Activated CD4-positive, alpha-beta T cell treated with anti-CD3 and anti-CD28 coated beads, Interleukin-2, Interleukin-4, amounts not matched to agents 100 ng/mL and 50 ng/mL, durations not matched to agents 16 hours and 8 hours (primary cell): ENCODE measurements around the gene GRK4.
A peak's percentile ranks its signal among the peaks of the same experiment; 100 is the strongest.
"Not testable (repeated sequence)": the region's sequence is repeated elsewhere in the genome, so short reads cannot be mapped to it uniquely, and the experiment has no call there.

ENCODE experiments used
- DNase-seq: peaks from one replicate; pipeline ENCODE4 v3.0.0-alpha.2; 2020; ENCODE audit warnings: low spot score

Gene GRK4

DNA sequence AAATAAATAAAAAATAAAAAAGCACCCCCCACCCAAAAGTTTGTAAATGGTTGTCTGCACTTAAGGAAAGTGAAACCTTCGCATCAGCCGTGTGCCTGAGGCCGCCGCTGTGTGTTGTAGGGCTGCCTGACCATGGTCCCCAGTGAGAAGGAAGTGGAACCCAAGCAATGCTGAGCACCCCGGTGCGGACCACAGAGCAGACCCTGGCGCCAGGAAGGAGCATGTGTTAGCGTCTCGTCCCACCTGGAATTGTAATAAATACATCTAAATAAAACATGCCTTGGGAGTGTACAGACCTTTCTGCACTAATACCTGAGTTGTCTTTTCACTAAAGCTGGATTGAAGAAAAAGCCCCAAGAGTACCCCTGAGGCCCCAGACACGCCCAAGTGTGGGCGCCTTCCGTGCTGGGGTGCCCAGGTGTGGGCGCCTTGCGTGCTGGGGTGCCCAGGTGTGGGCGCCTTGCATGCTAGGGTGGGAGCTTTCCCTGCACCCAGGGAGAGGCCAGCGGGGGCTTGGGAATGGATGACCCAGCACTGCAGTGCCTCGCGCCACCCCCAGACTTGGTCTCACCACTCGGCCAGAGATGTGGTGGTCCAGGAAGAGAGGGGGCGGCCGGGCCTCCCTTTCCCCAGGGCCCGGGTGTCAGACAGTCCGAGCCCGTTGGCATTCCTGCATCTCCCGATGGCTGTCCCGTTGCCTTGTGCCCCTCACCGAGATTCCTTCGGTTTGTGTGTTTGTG, 77.3 kb downstream of the GRK4 start:
- no peak for DNase-seq

DNA sequence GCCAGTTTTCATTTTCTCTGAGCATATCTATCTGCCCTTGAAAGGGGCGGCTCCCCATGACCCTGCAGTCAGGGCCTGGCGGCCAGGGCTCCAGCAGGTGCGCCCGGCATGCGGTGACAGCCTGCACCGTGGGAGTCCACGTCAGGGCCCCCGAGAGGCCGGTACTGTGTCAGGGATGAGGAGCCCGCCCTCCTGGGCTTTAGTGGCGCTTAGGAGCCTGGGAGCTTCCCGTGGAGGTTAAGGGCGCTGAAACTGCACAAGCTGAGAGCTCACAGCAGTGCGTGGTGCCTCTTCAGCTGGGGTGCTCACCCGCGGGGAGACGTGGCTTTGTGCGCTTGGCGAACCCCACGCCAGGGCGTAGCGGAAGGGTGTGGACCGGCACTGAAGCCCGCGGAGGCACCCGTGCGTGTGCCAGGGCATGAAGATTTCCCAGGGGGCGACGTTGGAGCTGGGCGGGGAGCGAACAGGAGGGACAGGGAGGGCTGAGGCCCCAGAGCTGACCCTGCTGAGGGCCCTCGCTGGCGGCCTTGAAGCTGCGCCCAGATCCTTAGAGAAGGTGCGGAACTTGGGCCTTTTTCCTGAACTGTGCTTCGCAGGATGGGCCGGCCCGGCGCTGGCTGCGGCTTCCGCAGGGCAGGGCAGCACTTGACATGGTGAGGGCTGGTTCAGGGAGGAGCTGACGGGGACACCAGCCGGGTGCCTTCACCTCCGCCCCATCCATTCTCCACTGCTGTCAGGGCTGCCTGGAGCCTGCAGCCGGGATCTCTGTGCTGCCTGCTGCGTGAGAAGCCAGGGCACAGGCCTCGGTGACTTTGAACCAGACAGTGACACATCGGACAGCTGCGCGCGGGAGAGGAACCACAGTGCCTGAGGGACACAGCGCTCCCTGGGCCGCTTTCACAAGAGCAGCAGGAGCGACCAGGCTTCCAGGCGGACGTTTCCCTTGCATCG, 78.1 kb downstream of the GRK4 start:
- no peak for DNase-seq

DNA sequence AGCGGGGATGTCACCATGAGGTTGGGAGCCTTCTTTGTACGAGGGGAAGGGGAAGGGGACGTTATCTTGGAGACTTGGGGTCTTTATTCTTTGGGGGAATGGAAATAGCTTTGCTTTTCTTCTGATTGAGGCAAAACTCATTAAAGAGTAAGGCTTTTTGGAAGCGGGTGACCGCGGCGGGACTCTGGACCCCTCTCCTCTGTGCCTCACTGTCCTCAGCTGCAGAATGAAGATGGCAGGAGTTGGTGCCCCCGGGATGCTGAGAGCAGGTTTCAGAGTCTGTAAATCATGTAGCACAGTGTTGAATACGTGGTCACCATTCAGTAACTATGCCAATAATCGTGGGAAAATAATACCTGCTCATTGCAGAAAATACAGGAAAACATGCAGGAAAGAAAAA, 78.9 kb downstream of the GRK4 start:
- no peak for DNase-seq

DNA sequence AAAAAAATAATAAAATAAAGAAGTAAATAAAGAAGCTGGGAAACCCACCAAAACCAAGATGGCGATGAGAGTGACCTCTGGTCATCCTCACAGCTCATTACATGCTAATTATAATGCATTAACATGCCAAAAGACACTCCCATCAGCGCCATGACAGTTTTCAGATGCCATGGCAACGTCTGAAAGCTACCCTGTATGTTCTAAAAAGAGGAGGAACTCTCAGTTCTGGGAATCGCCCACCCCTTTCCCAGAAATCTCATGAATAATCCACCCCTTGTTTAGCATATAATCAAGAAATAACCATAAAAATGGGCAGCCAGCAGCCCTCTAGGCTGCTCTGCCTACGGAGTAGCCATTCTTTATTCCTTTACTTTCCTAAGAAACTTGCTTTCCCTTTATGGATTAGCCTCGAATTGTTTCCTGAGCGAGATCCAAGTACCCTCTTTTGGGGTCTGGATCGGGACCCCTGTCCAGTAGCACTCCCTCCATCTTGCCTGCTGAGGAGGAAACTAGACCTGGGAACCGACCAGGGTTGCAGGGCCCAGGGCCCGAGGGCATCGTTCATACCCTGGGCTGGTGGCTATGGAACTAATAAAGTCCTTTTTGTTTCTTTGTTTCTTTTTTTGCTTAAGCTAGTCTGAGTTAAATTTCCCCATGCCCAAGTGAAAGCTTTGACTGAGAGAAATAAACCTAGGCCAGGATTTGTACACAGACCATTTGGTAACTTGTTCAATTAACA, 80.1 kb downstream of the GRK4 start:
- no peak for DNase-seq

DNA sequence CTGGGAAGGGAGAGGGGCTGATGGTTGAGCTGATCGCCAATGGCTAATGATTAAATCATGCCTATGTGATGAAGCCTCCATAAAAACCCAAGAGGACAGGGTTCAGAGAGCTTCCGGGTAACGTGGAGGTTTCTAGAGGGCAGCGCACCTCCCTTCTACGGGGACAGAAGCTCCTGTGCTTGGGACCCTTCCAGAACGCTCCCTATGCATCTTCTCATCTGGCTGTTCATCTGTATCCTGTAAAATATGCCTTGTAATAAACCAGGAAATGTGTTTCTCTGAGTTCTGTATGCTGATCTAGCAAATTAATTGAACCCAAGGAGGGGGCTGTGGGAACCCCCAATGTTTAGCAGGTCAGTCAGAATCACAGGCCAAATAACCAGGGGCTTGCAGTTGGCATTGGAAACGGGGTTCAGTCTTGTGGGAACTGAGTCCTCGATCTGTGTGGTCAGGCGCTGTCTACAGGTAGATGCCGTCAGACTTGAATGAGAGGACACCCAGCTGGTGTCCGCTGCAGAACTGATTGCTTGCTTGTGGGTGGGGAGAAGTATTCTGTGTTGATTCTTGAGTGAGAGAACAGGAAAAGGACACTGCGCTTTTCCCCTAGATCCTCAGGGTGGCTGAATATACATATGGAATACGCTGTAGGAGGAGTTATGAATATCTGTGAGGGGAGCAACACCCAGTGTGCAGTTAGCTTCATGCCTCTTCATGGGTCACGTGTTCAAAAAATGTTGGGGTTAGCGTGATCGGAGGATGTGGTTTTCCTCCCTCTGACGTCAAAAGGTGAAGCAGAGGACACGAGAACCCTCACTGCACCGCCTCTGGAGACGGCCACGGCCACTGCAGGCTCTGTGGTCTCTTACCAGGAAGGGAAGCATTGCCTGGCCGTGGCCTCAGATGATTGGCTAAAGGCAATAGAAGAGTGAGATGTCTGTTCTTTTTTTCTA, 81.8 kb downstream of the GRK4 start:
- peak; percentile 50 for DNase-seq

DNA sequence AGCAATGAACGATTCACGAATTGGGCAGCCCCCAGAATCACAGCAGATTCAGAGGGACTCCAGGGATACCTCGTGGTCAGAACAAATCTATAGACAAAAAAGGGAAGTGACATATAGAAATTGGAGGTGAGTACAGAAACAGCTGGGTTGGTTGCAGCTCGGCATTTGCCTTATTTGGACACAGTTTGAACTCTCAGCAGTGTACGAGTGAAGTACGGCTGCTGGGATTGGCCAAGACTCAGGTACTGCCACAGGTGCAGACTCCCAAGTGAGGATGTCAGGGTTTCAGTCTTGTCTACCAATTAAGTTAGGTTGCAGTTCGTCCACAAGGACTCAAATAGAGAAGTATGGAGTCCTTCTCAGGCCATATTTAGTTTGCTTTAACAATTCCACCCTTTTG, 82.8 kb downstream of the GRK4 start:
- DNase-seq: no peak

DNA sequence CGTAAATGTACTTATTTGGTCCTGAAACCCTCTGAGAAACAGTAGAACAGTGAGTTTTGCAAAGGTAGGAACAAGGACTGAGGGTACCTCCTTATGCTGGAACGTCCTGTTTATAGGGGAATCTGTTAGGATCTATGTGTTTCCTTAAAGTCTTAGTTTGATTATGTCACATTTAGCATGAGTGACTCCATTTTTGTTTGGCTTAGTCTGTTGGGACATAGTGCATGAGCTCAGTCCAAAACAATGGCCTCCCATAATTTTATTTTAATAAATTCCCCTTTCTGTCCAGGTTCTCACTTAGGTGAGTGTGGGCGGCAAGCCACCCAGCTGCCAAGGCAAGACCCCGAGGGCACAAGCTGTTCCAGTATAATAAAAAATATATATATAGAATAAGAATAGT, 83.3 kb downstream of the GRK4 start:
- no peak for DNase-seq

DNA sequence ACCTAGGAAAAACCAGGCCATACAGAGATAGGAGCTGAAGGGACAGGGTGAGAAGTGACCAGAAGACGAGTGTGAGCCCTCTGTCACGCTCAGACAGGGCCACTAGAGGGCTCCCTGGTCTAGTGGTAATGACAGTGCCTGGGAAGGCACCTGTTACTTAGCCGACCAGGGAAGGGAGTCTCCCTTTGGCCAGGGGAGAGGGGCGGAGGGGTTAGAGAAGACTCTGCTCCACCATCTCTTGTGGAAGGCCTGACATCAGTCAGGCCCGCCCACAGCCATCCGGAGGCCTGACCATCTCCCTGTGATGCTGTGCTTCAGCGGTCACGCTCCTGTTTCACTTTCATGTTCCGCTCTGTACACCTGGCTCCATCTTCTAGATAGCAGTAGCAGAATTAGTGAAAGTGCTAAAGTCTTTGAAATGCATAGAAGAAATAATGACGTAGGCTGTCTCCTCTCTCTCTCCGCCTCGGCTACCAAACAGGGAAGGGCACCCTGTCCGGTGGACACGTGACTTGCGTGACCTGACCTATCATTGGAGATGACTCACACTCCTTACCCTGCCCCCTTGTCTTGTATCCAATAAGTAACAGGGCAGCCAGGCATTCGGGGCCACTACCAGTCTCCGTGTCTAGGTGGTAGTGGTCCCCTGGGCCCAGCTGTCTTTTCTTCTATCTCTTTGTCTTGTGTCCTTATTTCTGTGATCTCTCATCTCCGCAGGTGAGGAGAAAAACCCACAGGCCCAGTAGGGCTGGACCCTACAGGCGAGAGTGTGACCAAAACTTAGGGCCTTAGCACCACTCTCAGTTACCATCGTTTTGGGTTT, 84.3 kb downstream of the GRK4 start:
- peak; percentile 76 for DNase-seq

DNA sequence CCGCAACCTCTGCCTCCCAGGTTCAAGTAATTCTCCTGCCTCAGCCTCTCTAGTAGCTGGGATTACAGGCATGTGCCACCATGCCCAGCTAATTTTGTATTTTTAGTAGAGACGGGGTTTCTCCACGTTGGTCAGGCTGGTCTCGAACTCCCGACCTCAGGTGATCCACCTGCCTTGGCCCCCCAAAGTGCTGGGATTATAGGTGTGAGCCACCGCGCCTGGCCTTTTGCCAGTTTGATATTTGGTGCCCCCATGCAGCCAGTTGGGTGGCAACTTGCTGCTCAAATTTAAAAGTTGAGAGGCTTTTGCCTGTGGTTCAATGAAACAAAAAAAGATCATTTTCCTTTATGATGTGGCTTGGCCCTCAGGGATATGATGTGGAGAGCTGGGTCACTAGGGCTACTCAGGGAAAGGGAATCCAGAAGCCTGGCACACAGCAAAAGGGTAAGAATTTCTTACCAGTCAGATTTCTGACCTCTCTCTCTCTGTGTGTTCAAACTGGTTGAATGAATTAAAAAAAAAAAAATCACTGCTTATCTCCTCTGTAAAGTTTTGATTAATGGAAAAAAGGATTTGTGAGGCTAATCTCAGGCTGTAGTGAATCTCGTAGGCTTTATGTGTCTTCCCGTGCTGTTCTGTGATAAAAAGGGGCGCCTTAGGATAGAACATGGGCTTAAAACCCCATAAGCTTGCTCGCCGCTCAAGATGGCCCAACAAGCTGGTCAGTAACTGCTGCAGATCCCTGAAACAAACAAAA, 87.9 kb downstream of the GRK4 start:
- not testable (repeated sequence) for DNase-seq

DNA sequence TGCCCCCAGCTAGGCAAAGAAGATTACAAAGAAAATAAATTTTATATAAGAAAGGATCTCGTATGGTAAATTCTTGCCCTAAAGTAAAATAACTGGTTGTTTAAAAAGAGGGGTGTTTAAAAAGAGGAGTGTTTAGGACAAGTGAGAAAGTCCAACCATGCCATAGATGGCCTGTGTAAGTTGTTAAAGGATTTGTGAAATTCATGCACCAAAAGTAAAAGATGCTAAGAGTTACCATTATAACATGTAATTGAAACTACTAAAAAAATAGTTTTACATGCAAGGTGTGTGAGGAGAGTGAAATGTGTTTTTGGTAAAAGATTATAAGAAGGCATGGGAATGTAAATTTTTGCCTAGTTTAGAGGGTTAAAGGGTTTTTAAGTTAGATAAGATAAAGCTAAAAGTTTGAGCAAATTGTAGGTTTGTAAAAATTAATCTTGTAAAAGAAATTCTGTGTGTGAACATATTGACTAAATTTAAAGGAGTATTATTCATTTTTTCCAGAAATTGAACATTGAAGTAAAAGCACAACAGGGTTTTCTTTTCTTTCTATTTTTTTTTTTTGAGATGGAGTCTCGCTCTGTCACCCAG, 90.9 kb downstream of the GRK4 start:
- DNase-seq: no peak

DNA sequence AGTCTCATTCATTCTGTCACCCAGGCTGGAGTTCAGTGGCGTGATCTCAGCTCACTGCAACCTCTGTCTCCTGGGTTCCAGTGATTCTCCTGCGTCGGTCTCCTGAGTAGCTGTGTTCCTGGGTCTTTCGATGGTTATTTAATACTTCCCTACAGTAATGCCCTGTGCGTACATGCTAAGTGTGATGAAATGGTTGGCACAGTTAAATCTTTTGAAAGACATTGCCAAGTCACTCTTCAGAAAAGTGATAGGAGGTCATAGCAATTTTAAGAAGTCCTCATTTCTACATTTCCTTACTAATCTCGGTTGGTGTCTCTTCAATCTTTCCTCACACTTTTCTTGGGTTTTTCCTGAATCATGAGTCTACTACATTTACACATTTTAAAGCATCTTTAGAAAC, 96.6 kb downstream of the GRK4 start:
- DNase-seq: no peak

DNA sequence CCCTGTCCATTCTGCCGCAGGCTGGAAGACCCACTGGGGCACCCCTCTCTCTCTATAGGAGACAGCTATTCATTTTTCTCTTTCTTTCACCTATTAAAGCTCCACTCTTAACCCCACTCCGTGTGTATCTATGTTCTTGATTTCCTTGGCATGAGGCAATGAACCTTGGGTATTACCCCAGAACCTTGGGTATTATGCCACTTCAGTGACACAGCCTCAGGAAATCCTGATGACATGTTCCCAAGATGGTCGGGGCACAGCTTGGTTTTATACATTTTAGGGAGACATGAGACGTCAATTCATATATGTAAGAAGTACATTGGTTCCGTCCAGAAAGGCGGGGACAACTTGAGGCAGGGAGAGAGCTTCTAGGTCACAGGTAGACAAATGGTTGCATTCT, 97.6 kb downstream of the GRK4 start:
- no peak for DNase-seq

DNA sequence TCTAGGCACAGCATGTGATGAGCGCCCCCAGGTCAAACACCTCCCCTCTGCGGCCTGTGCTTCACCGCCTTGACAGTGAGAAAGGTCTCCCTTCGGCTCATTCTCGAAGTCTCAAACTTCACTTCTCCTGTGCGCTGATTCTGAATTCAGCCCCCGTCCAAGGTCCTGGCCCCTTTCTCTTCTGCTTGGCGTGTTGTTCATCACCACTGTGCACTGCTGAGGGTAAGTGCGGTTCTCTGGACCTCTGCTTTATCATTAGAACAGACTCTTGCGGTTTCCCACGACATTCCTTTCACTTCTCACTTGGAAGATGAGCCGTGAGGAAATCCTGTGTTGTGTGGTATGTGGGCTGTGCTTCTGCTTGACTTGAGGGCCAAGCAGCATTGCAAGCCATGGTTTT, 99.1 kb downstream of the GRK4 start:
- no peak for DNase-seq

DNA sequence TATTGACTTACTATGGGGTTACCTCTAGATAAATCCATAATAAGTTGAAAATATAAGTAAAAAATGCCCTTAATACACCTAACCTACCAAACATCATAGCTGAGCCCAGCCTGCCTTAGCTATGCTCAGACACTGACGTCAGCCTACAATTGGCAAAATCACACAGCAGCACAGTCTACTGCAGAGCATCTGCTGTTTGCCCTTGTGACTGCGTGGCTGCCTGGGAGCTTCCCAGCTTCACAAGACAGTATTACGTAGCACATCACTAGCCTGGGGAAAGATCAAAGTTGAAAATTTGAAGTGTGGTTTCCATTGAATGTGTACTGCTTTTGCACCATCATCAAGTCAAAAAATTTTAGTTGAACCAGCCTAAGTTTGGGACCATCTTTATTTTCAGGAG, 102.2 kb downstream of the GRK4 start:
- DNase-seq: no peak

DNA sequence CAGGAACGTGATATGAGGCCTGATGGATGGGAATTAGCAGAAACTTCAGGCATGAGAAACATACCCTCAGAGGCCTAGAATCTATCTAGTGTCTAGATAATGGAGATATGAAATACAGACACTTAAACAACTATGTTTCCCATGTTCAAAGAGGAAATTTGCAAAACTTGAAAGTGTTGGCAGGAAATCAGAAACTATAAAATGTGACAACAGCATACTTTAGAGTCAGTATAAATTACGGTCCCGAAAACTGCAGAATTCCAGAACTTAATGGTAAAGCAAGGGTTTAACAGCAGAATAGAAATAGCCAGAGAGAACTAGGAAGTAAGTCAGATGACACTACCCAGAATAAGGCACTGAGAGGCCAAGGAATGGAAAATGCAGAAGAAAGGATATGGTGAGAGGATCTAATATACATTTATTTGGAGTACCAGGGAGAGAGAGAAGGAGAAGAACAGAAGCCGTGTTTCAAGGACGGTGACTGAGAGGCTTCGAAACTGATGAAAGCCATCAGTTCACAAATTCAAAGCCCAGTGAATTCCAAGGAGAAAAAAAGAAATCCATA, 103.5 kb downstream of the GRK4 start:
- no peak for DNase-seq

DNA sequence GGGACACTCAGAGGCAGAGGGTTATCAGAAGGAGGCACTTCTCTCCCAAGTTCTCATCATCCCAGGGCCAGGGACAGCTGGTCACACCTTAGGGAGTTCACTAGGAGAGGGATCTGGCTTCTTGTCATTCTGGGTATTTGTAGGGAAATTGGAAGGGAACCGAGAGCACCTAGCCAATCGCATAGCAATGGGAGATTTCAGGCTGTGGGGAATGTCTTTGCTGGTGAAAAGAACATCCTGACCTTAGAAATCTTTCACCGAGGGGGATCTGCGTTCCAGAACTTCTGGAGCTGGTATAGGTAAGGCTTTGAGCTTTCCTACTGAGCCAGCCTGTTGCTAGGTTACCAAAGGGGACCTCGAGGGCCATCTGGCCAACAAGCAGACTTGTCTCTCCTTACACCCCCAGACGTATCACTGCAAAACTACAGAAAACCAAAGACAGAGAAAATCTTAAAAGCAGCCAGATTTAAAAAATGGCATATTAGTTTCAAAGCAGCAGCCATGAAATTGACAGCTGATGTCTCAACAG, 104.2 kb downstream of the GRK4 start:
- no peak for DNase-seq

DNA sequence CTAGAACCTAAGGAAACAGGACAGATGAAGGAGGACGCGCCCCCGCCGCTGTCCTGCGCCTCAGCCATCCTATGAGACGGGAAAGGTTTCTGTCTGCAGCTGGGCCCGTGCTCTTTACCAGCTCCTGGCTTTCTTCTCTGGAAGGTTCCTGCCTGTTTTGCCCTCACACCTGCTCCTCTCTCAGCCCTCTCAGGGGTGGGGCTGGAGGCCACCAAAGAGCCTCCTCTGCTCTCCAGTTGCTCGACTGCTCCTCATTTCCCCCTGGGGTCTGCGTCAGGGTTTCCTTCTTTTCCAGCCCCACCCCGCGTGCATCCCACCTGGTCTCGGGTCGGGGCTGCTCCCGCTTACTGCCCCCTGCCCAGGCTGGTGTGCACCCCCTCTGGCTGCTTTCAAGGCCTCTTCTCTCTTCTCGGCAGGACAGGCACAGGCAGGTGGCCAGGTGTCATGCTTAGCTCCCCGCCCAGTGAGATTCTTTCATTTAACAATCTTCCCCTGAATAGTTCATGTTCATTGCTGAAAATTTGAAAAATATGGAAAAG, 106.4 kb downstream of the GRK4 start:
- DNase-seq: no peak

DNA sequence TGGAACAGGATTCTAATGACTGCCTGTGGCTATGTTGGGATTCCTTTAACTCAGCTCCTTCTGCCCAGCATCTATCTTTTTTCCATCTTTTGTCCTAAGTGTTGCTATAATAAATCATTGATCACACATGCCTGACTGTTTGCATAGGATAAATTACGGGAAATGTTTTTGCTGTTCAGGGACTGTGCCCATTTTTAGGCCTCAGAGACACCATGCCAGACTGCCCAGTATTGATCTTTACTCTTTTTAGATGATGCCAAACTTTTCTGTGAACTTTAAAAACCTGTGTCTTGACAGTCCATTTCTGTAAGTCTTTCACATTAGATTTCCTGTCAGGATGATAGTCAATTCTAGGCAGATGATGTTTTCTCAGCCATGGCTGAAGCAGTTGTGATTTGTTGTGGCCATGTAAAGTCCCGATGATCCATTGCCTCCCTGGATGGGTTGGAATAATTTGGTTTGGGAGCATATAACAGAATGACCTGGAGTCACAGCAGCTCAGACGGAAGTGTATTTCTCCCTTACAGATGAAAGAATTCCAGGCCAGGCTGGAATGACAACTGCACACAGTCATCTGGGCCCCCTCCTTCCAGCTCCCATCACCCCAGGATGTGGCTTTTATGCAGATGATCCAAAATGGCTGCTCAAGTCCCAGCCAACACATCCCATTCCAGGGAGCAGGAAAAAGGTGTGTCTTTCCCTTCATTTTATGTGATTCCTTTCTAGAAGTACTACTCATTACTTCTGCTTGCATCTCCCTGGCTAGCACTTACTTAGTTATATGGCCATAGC, 107.5 kb downstream of the GRK4 start:
- no peak for DNase-seq
